ENCODE data around the gene KLHL9. TPM values are rescaled to one million over a fixed set of nuclear protein-coding genes. Genes with fewer than 3 reads are reported as not detected.

KLHL9 gene
- total and polyA plus RNA-seq, 4 experiments from 2014 or later: 14.3 to 40.1 (median 28.4) TPM

GRCh38 chr9:21333226-21333625 is 2.0 kb downstream of the KLHL9 start:
- intact Hi-C loops (cut with micrococcal nuclease): loop anchor here (10.0 kb wide), 2 partner anchors 662 to 708 kb away; partner anchors contain the start of genes CDKN2A, CDKN2B-AS1 and MLLT3
- H3K27me3 ChIP-seq (ENCODE audit: insufficient read depth, low read length): no peaks in the 10 kb centered on the region
- H3K4me3 Mint-ChIP-seq: peak overlapping the region; percentile 89 to 97 (median 94)
- H3K36me3 Mint-ChIP-seq: peaks cover 16 to 43% of the 10 kb centered on the region in 2 donors
- no peaks in the 10 kb centered on the region for H3K27me3 Mint-ChIP-seq
- peak overlapping the region in 3 of 7 donors; percentile 8 to 97 (median 96) for H3K27ac Mint-ChIP-seq
- H3K4me1 ChIP-seq (ENCODE audit: insufficient read depth, low read length): peaks cover 74% of the 10 kb centered on the region
- H3K9me3 ChIP-seq (ENCODE audit: control insufficient read depth in 1 of 2, low read length in 2 of 2): no peaks in the 10 kb centered on the region
- CTCF ChIA-PET (ENCODE audit: partially characterized antibody): interaction anchor here (0.6 to 2.6 kb wide), 8 partner anchors 10 to 675 kb away, joined by 3 to 35 read pairs (median 5); partner anchors contain the start of gene CDKN2B
- H3K27ac ChIP-seq (ENCODE audit: low read depth, low read length): no peak overlapping the region
- H3K4me3 ChIP-seq (ENCODE audit: low read length in 2 of 2): no peak overlapping the region
- DNase-seq: no peak
- POLR2A ChIA-PET (ENCODE audit: partially characterized antibody): interaction anchor here (1.0 to 2.3 kb wide), 2 partner anchors 63 to 445 kb away, joined by 3 to 7 read pairs; no protein-coding TSS in a partner anchor
- H3K36me3 ChIP-seq (ENCODE audit: insufficient read depth, low read length): no peaks in the 10 kb centered on the region
- peaks cover 47 to 84% (median 59%) of the 10 kb centered on the region in 4 donors for H3K4me1 Mint-ChIP-seq
- peaks cover 0 to 2% (median 0%) of the 10 kb centered on the region in 8 donors for H3K9me3 Mint-ChIP-seq

GRCh38 chr9:21331676-21332402 is 3.4 kb downstream of the KLHL9 start:
- CTCF ChIA-PET (ENCODE audit: partially characterized antibody): interaction anchor here (0.6 to 2.3 kb wide), 3 partner anchors 60 to 149 kb away, joined by 3 to 15 read pairs (median 7); no protein-coding TSS in a partner anchor
- DNase-seq: no peak

GRCh38 chr9:21326526-21327139 is 8.6 kb downstream of the KLHL9 start:
- H3K36me3 ChIP-seq (ENCODE audit: insufficient read depth, low read length): no peaks in the 10 kb centered on the region
- H3K36me3 Mint-ChIP-seq: peaks cover 16 to 54% of the 10 kb centered on the region in 2 donors

More at GRCh38 chr9:21331676-21332402, 3.4 kb downstream of the KLHL9 start:
- no peaks in the 10 kb centered on the region for H3K27me3 Mint-ChIP-seq
- Histone ChIP-seq H3K4me3 (ENCODE audit: low read length in 2 of 2) (no peak overlapping the region), H3K27me3 (ENCODE audit: insufficient read depth, low read length) (no peaks in the 10 kb centered on the region), H3K36me3 (ENCODE audit: insufficient read depth, low read length) (no peaks in the 10 kb centered on the region), H3K9me3 (ENCODE audit: control insufficient read depth in 1 of 2, low read length in 2 of 2) (no peaks in the 10 kb centered on the region), H3K27ac (ENCODE audit: low read depth, low read length) (peak overlapping the region; percentile 5), H3K4me1 (ENCODE audit: insufficient read depth, low read length) (peaks cover 87% of the 10 kb centered on the region)
- peaks cover 0 to 2% (median 0%) of the 10 kb centered on the region in 8 donors for H3K9me3 Mint-ChIP-seq
- intact Hi-C loops (cut with micrococcal nuclease): loop anchor here (10.0 kb wide), 2 partner anchors 663 to 707 kb away; partner anchors contain the start of genes CDKN2A, CDKN2B-AS1 and MLLT3
- peaks cover 56 to 96% (median 70%) of the 10 kb centered on the region in 4 donors for H3K4me1 Mint-ChIP-seq
- POLR2A ChIA-PET (ENCODE audit: partially characterized antibody): interaction anchor here (2.3 kb wide), 1 partner anchor 64 kb away, joined by 7 read pairs; no protein-coding TSS in a partner anchor
- H3K4me3 Mint-ChIP-seq: peak overlapping the region; percentile 54 to 97 (median 91)
- H3K36me3 Mint-ChIP-seq: peaks cover 16 to 46% of the 10 kb centered on the region in 2 donors
- H3K27ac Mint-ChIP-seq: peak overlapping the region in 6 of 7 donors; percentile 19 to 96 (median 60)

GRCh38 chr9:21324047-21324446 is 11.2 kb downstream of the KLHL9 start:
- Histone ChIP-seq H3K4me1 (ENCODE audit: insufficient read depth, low read length) (peaks cover 25% of the 10 kb centered on the region), H3K36me3 (ENCODE audit: insufficient read depth, low read length) (no peaks in the 10 kb centered on the region), H3K9me3 (ENCODE audit: control insufficient read depth in 1 of 2, low read length in 2 of 2) (no peaks in the 10 kb centered on the region), H3K27me3 (ENCODE audit: insufficient read depth, low read length) (no peaks in the 10 kb centered on the region), H3K27ac (ENCODE audit: low read depth, low read length) (no peak overlapping the region), H3K4me3 (ENCODE audit: low read length in 2 of 2) (no peak overlapping the region)
- Mint-ChIP-seq H3K27me3 (no peaks in the 10 kb centered on the region), H3K27ac (peak overlapping the region in 5 of 7 donors; percentile 7 to 74 (median 33)), H3K9me3 (no peaks in the 10 kb centered on the region), H3K4me3 (no peak overlapping the region), H3K4me1 (peaks cover 19 to 36% (median 33%) of the 10 kb centered on the region in 4 donors), H3K36me3 (peaks cover 16 to 53% of the 10 kb centered on the region in 2 donors)
- DNase-seq: no peak
- intact Hi-C loops (cut with micrococcal nuclease): no loop called here
- CTCF ChIA-PET (ENCODE audit: partially characterized antibody): interaction anchor here (1.0 to 12.4 kb wide), 9 partner anchors 9 to 465 kb away, joined by 3 to 227 read pairs (median 5); partner anchors contain the start of gene KLHL9
- POLR2A ChIA-PET (ENCODE audit: partially characterized antibody): interaction anchor here (0.6 to 2.9 kb wide), 2 partner anchors 11 to 71 kb away, joined by 3 to 18 read pairs; no protein-coding TSS in a partner anchor

More at GRCh38 chr9:21326526-21327139, 8.6 kb downstream of the KLHL9 start:
- ChIA-PET CTCF (ENCODE audit: partially characterized antibody) (interaction anchor here (0.6 to 12.4 kb wide), 39 partner anchors 8 to 464 kb away, joined by 3 to 227 read pairs (median 5); partner anchors contain the start of genes IFNA8 and KLHL9), POLR2A (ENCODE audit: partially characterized antibody) (interaction anchor here (0.8 to 2.9 kb wide), 3 partner anchors 8 to 108 kb away, joined by 3 to 18 read pairs (median 4); no protein-coding TSS in a partner anchor)
- Histone ChIP-seq H3K9me3 (ENCODE audit: control insufficient read depth in 1 of 2, low read length in 2 of 2) (no peaks in the 10 kb centered on the region), H3K4me1 (ENCODE audit: insufficient read depth, low read length) (peaks cover 49% of the 10 kb centered on the region), H3K4me3 (ENCODE audit: low read length in 2 of 2) (no peak overlapping the region), H3K27ac (ENCODE audit: low read depth, low read length) (no peak overlapping the region), H3K27me3 (ENCODE audit: insufficient read depth, low read length) (no peaks in the 10 kb centered on the region)
- Mint-ChIP-seq H3K4me1 (peaks cover 34 to 59% (median 52%) of the 10 kb centered on the region in 4 donors), H3K9me3 (no peaks in the 10 kb centered on the region), H3K27ac (peak overlapping the region in 4 of 7 donors; percentile 24 to 74 (median 48)), H3K4me3 (peak overlapping the region in 4 of 8 donors; percentile 36 to 74 (median 44)), H3K27me3 (no peaks in the 10 kb centered on the region)
- intact Hi-C loops (cut with micrococcal nuclease): loop anchor here (1.0 to 5.0 kb wide), 8 partner anchors 9 to 463 kb away; partner anchors contain the start of gene KLHL9
- peak in 4 of 5 donors; percentile 57 to 66 (median 61) for DNase-seq

- no peaks in the 10 kb centered on the region for H3K36me3 ChIP-seq (ENCODE audit: insufficient read depth, low read length)
- peak overlapping the region in 4 of 7 donors; percentile 2 to 51 (median 20) for H3K27ac Mint-ChIP-seq
- no peak for DNase-seq
- intact Hi-C loops (cut with micrococcal nuclease): no loop called here
- no peak overlapping the region for H3K4me3 Mint-ChIP-seq
- H3K4me3 ChIP-seq (ENCODE audit: low read length in 2 of 2): no peak overlapping the region
- POLR2A ChIA-PET (ENCODE audit: partially characterized antibody): no interaction called here
- H3K4me1 ChIP-seq (ENCODE audit: insufficient read depth, low read length): peaks cover 15% of the 10 kb centered on the region
- peaks cover 19 to 30% (median 26%) of the 10 kb centered on the region in 4 donors for H3K4me1 Mint-ChIP-seq
- CTCF ChIA-PET (ENCODE audit: partially characterized antibody): interaction anchor here (0.9 to 12.4 kb wide), 10 partner anchors 8 to 466 kb away, joined by 3 to 227 read pairs (median 6); partner anchors contain the start of gene KLHL9
- peaks cover 16 to 52% of the 10 kb centered on the region in 2 donors for H3K36me3 Mint-ChIP-seq
- H3K27me3 ChIP-seq (ENCODE audit: insufficient read depth, low read length): no peaks in the 10 kb centered on the region
- no peak overlapping the region for H3K27ac ChIP-seq (ENCODE audit: low read depth, low read length)
- no peaks in the 10 kb centered on the region for H3K9me3 Mint-ChIP-seq
- H3K27me3 Mint-ChIP-seq: no peaks in the 10 kb centered on the region
- no peaks in the 10 kb centered on the region for H3K9me3 ChIP-seq (ENCODE audit: control insufficient read depth in 1 of 2, low read length in 2 of 2)
Measured at GRCh38 chr9:21322911-21323461, 12.2 kb downstream of the KLHL9 start.

GRCh38 chr9:21320465-21320864 is 14.7 kb downstream of the KLHL9 start:
- peaks cover 16 to 40% of the 10 kb centered on the region in 2 donors for H3K36me3 Mint-ChIP-seq
- POLR2A ChIA-PET (ENCODE audit: partially characterized antibody): interaction anchor here (0.8 to 1.5 kb wide), 2 partner anchors 14 to 76 kb away, joined by 3 to 5 read pairs; partner anchors contain the start of gene KLHL9
- Histone ChIP-seq H3K36me3 (ENCODE audit: insufficient read depth, low read length) (no peaks in the 10 kb centered on the region), H3K9me3 (ENCODE audit: control insufficient read depth in 1 of 2, low read length in 2 of 2) (no peaks in the 10 kb centered on the region), H3K4me3 (ENCODE audit: low read length in 2 of 2) (no peak overlapping the region), H3K27me3 (ENCODE audit: insufficient read depth, low read length) (no peaks in the 10 kb centered on the region), H3K27ac (ENCODE audit: low read depth, low read length) (no peak overlapping the region), H3K4me1 (ENCODE audit: insufficient read depth, low read length) (no peaks in the 10 kb centered on the region)
- H3K27me3 Mint-ChIP-seq: no peaks in the 10 kb centered on the region
- no peaks in the 10 kb centered on the region for H3K9me3 Mint-ChIP-seq
- H3K27ac Mint-ChIP-seq: peak overlapping the region in 1 of 7 donors; percentile 15
- CTCF ChIA-PET (ENCODE audit: partially characterized antibody): interaction anchor here (2.7 to 12.4 kb wide), 2 partner anchors 73 to 145 kb away, joined by 8 to 227 read pairs; no protein-coding TSS in a partner anchor
- no peak overlapping the region for H3K4me3 Mint-ChIP-seq
- no peak for DNase-seq
- H3K4me1 Mint-ChIP-seq: peaks cover 7 to 14% (median 8%) of the 10 kb centered on the region in 4 donors
- intact Hi-C loops (cut with micrococcal nuclease): no loop called here
